ENCODE measurements around the gene C12orf42.

Gene C12orf42

GRCh38 chr12:103423516-103423910 lies 72.3 kb downstream of the C12orf42 start:
- no peak for DNase-seq

DNA sequence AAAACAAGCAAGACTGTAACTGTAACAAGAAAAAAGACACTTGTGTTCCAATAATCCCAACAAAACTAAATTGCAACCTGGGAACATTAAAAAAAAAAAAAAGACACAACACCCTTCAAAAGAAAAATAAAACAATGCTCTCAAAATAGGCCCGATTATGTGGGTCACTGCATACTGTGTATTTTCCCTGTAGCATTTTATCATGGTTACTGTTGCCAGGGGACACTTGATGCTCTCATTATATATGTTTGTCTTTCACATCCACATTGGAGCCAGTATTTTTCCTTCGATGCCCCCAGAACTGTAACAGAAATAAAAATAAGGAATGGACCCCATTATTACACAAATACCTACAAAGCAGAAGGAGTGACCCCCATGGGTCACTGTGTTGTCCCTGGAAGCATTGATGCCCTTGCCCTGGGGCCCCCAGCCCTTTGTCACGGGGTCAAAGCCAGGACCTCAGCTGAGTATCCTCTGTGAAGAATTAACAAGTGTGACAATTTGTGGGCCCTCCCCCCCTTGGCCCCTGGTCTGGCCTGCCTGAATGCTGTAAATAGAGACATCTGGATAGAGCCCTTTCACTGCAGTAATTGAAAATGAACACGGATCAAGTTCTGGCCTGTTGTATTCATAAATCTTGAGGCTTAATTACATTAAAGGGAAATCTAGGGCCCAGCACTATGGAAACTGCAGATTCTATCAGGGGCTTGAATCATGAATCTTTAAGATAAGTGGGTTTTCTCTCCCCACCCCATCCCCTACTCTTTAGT lies 72.8 kb downstream of the C12orf42 start:
- no peak for DNase-seq

DNA sequence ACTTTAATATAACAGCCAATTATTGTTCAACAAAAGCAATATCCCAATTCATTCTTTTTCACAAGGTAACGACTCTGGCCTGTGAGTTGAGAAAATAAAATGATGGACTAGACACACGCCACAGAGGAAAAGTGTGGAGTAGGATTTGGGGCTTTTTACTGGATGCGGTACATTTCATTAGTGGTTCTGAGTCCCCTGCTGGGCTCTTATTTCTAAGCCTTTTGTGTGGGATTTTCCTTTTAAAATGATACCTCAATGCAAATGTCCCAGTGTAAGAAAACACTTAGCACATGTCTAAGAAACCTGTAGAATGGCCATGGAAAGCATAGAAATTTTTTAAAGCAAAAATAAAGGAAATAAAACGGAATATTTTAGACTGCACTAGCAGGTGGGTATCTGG lies 73.4 kb downstream of the C12orf42 start:
- DNase-seq = no peak

- no peak for DNase-seq
These were observed 74.4 kb downstream of the C12orf42 start for GRCh38 chr12:103421402-103421801.

DNA sequence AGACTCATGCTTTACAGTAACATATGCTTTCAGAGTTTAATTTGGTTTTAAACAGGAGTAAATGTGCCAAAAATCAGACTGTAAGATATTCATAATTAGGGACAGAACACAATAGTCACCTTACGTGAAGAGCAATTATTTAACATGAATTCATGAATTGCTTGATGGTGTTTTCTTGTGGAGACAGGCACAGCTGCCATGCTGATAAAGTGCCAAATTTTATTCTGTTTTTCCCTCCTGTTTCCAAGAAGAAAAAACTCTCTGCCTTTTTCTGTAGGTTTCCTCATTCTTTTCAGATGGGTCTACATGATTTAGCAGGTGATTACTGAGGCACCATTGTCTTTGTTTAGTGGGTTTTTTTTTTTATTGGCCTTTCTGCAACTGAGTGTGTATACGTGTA lies 80.1 kb downstream of the C12orf42 start:
- no peak for DNase-seq

DNA sequence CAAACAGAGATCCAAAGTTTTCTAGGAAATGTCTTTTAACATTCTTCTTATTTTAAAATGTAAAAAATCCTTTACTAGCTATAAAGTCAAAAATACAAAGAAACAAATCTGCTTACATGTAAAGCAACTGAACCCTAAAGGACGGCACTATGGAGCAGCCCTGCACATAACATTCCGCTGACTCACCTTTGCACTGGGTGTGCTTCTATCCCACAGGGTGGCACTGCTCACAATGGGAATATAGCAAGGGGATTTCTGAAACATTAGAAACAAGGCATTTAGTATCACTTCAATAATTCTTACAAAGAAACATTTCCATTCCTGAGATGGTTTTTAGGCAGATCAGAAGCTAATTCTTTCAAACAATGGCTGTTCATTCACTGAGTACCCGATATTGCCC lies 94.3 kb downstream of the C12orf42 start:
- DNase-seq = no peak

DNA sequence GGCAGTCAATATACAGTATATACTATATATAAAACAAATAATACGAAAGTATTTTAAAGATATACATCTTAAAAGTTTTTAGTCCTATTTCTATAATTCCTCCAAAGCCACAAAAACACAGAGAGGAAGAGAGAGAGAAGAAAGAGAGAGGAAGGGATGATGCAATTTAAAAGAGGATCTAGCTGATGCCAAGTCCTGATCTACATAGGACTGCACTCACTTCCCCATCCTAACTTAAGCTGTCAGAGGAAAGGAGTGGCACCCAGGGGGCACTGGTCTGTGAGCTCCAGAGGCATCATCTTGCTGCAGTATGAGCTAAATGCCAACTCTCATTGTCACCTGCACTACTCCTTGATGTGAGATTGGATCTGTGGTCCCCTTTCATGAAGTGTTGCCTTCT lies 95.8 kb downstream of the C12orf42 start:
- no peak for DNase-seq

GRCh38 chr12:103397536-103397935 lies 98.2 kb downstream of the C12orf42 start:
- DNase-seq = no peak

DNA sequence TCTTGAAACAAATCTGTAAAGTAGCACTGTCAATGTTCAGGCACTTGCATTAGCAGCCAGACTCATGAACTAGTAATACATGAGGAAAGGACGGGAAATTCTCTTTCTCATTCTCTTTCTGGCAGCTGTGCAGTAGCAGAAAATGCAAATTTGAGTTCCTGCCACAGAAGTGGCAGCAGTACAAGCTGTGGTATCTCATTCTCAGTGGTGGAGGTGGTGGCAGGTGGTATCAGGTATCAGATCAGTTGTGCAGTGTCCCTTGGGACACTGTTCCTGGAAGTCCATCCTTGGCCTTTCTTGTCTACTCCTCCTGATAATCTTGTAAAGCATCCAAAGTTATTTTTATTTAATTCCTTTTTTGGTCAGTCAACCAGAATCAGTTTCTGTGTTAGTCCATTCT lies 103.0 kb downstream of the C12orf42 start:
- DNase-seq = no peak

DNA sequence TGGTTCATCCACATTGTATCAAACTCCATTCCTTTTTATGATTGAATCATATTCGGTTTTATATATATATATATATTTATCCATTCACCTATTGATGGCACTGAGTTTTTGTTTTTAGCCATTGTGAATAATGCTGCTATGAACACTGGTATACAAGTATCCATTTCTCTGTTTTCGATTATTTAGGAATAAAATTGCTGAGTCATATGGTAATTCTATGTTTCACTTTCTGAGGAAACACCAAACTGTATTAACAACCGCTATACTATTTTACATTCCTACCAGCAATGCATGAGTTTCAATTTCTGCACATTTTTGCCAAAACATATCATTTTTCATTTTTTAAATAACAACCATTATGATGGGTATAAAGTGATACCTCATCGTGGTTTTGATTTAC lies 104.7 kb downstream of the C12orf42 start:
- DNase-seq = no peak

GRCh38 chr12:103387385-103387784 lies 108.4 kb downstream of the C12orf42 start:
- DNase-seq = no peak

GRCh38 chr12:103386451-103386850 lies 109.3 kb downstream of the C12orf42 start:
- no peak for DNase-seq

- no peak for DNase-seq
These were observed 112.9 kb downstream of the C12orf42 start for GRCh38 chr12:103382736-103383346.

- no peak for DNase-seq
These were observed 113.6 kb downstream of the C12orf42 start for GRCh38 chr12:103382119-103382518.

- no peak for DNase-seq
These were observed 116.1 kb downstream of the C12orf42 start for GRCh38 chr12:103379670-103380069.

- DNase-seq = no peak
These were observed 122.7 kb downstream of the C12orf42 start for GRCh38 chr12:103373088-103373523.

- DNase-seq = no peak
These were observed 125.8 kb downstream of the C12orf42 start for GRCh38 chr12:103369929-103370328.

GRCh38 chr12:103368167-103368566 lies 127.6 kb downstream of the C12orf42 start:
- no peak for DNase-seq

- DNase-seq = no peak
These were observed 141.4 kb downstream of the C12orf42 start for GRCh38 chr12:103354403-103354802.

DNA sequence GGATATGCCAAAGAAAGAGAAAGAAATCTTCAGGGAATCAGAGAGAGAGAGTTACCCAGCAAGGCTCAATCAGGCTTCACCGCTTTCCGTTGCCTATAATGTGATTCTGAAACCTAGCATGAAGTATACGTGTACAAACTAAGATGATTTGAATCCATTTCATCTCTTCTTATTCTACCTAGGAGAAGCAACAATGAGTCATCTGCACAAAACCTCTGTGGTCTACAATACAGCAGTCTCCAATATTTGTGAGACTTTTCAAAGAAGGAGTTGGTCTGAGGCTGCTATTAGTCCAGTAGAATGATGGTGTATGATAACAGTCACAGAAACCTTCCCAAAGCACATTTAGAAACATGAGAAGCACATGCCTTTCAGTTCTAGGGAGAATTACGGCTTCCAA lies 141.9 kb downstream of the C12orf42 start:
- DNase-seq = no peak

- no peak for DNase-seq
These were observed 145.7 kb downstream of the C12orf42 start for GRCh38 chr12:103350116-103350515.

GRCh38 chr12:103348935-103349334 lies 146.8 kb downstream of the C12orf42 start:
- no peak for DNase-seq

DNA sequence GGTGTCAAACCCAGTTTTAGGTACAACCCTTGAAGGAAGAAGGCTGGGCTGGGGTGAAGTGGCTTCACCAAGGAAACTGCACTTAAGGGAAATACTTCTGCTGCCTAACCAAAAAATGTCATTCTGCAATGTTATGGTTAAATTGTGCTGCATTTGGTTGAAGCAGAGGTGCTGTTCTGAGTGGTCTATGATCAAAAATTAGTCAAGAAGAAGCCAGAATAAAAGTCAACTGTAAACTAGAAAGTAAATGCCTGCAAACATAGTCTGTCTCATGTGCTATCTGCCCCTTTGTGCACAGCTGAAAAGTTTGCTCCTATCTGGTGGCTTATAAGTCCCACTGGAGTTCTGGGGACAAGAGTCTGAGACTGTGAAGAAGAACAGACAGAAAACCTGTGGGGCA lies 158.8 kb downstream of the C12orf42 start:
- no peak for DNase-seq

GRCh38 chr12:103334466-103334865 lies 161.3 kb downstream of the C12orf42 start:
- no peak for DNase-seq

DNA sequence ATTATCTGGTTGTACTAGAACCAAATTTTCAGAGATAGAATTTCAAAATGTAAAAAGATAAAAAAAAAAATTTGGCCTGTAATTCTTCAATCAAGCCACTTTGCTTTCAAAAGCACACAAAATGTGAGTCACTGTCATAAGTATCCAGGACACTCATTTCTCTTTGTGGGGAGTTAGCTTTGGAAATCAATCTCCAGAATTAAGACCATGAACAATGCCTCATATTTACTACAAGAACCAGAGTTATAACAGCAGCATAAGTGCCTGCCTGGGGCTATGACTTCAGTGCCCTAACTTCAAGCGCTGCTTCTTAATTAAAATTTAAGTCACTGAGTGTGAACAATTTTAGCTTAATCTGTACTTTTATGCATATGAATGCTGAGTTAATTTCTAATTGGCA lies 162.1 kb downstream of the C12orf42 start:
- DNase-seq = no peak
